ENCODE measurements around the gene UNC5C. TPM values are rescaled to one million over a fixed set of nuclear protein-coding genes. Genes with fewer than 3 reads are reported as not detected.

The UNC5C gene
- total and polyA plus RNA-seq, 2 of the 8 experiments (the other 6 are each of a cell fraction or from before 2014, with no cell fraction given): 0.30 to 1.3 TPM

DNA sequence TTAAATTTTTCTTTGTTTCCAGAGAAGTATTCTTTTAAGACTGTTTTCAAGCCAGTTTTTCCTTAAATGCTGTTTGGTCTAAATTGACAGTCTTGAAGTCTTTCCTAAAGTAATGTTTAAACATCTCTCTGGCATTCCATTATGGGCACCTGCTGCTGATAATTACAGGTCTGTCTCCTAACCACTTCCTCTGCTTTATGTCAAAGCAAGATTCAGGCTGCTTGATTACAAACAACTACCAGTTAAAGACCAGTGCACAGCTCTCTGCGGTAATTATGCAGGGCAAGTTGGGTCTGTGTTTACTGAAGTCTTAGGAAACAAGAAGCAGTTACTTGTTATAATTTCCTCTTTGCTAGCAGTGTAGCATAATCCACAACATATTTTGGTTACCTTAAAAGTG lies 17.6 kb downstream of the UNC5C start:
- Histone ChIP-seq H3K4me3 (ENCODE audit: extremely low read depth in 1 of 4, insufficient read depth in 2 of 4, low read depth in 3 of 4, low read length in 4 of 4) (no peak overlapping the region), H2AFZ (ENCODE audit: low read length) (no peak overlapping the region), H4K91ac (replicated peaks; ENCODE audit: insufficient read length, low read length) (no peak overlapping the region), H3K23me2 (ENCODE audit: low read depth, low read length) (no peaks in the 10 kb centered on the region), H3K4me1 (replicated peaks in 1 of 4; ENCODE audit: control insufficient read depth in 3 of 4, insufficient read depth in 4 of 4, low read length in 3 of 4) (no peaks in the 10 kb centered on the region), H3K27me3 (replicated peaks in 1 of 4; ENCODE audit: control insufficient read depth in 3 of 4, extremely low read depth in 1 of 4, insufficient read depth in 3 of 4, low read length in 3 of 4) (no peaks in the 10 kb centered on the region), H3K23ac (ENCODE audit: insufficient read length) (no peak overlapping the region), H3K56ac (replicated peaks; ENCODE audit: insufficient read length, low read depth, low read length) (no peak overlapping the region), H3K18ac (ENCODE audit: extremely low read depth, low read length) (no peak overlapping the region), H2BK20ac (ENCODE audit: low read length) (no peak overlapping the region), H2BK12ac (ENCODE audit: low read depth, low read length) (no peak overlapping the region), H4K20me1 (replicated peaks in 1 of 2; ENCODE audit: control insufficient read depth in 1 of 2, insufficient read depth in 2 of 2, low read length in 2 of 2) (no peaks in the 10 kb centered on the region), H2BK15ac (ENCODE audit: low read length) (no peak overlapping the region), H3K9ac (replicated peaks in 1 of 4; ENCODE audit: extremely low read depth in 1 of 4, low read depth in 3 of 4, low read length in 3 of 4) (no peak overlapping the region), H3K14ac (ENCODE audit: insufficient read length) (no peak overlapping the region), H4K8ac (ENCODE audit: extremely low read depth, insufficient read depth, low read length) (no peak overlapping the region), H2BK120ac (replicated peaks; ENCODE audit: low read depth, low read length) (no peak overlapping the region), H3K79me2 (ENCODE audit: control insufficient read depth in 1 of 2, insufficient read depth in 2 of 2, low read length in 2 of 2) (no peaks in the 10 kb centered on the region), H3K27ac (ENCODE audit: low read depth, low read length) (no peak overlapping the region), H2BK5ac (ENCODE audit: low read depth, low read length) (no peak overlapping the region), H3K9me3 (ENCODE audit: insufficient read depth in 2 of 2, low read depth in 1 of 2, low read length in 1 of 2) (no peaks in the 10 kb centered on the region), H3K4ac (replicated peaks; ENCODE audit: insufficient read length, low read depth, low read length) (no peak overlapping the region), H3K79me1 (ENCODE audit: low read depth, low read length) (no peaks in the 10 kb centered on the region), H3K4me2 (ENCODE audit: insufficient read depth in 1 of 2, low read depth in 2 of 2, low read length in 2 of 2) (no peak overlapping the region), H3K36me3 (ENCODE audit: control insufficient read depth in 2 of 4, insufficient read depth in 4 of 4, low read length in 3 of 4) (no peaks in the 10 kb centered on the region), H4K5ac (ENCODE audit: insufficient read length, low read depth, low read length) (no peak overlapping the region), H2AK5ac (ENCODE audit: low read depth, low read length) (no peak overlapping the region)
- POLR2A ChIA-PET (ENCODE audit: partially characterized antibody): no interaction called here
- TF ChIP-seq SP2 (IDR thresholded peaks at IDR 0.05; ENCODE audit: low read length): no peak
- TF ChIP-seq HDAC2 (IDR thresholded peaks at IDR 0.05; ENCODE audit: borderline replicate concordance in 1 of 2, low read depth in 2 of 2, low read length in 2 of 2): no peak
- no peak for TF ChIP-seq POLR2AphosphoS5 (IDR thresholded peaks at IDR 0.05; ENCODE audit: low read depth, low read length)
- TF ChIP-seq TEAD4 (IDR thresholded peaks at IDR 0.05; ENCODE audit: low read depth, low read length): no peak
- TF ChIP-seq SP1 (IDR thresholded peaks at IDR 0.05; ENCODE audit: low read depth, low read length): no peak
- TF ChIP-seq MAFK (IDR thresholded peaks at IDR 0.05; ENCODE audit: low read depth, low read length): no peak
- TF ChIP-seq KDM4A (IDR thresholded peaks at IDR 0.05; ENCODE audit: low read depth, low read length, severe bottlenecking): no peak
- no peak for TF ChIP-seq SP4 (IDR thresholded peaks at IDR 0.05; ENCODE audit: low read length)
- no peak for TF ChIP-seq TAF7 (optimal IDR thresholded peaks at IDR 0.05; ENCODE audit: borderline replicate concordance, low read depth, low read length)
- no peak for TF ChIP-seq NRF1 (IDR thresholded peaks at IDR 0.05; ENCODE audit: low read depth, low read length)
- DNase-seq (ENCODE audit: low read depth in 1 of 2, low spot score in 2 of 2): no peak
- no peak for FAIRE-seq
- 93% methylated on average over 1 of the region's 1 CpG; no CpG with 5 or more reads in 1 of the 2 experiments for WGBS, 2 experiments (ENCODE audit: extremely low coverage in 1 of 2, insufficient coverage in 1 of 2, insufficient read length in 1 of 2, insufficient replicate concordance in 2 of 2, low coverage in 1 of 2, low lambda C conversion rate in 2 of 2, missing lambda C conversion rate in 1 of 2)
- CTCF ChIA-PET (ENCODE audit: partially characterized antibody): no interaction called here
